WTC11 (cell line): ENCODE data around the gene UBE2G1. TPM values are rescaled to one million over a fixed set of nuclear protein-coding genes. Genes with fewer than 3 reads are reported as not detected.
A peak's percentile ranks its signal among the peaks of the same experiment; 100 is the strongest.

Experiments used
- ATAC-seq: fragments of 200-7000 bp; cut with Tn5 transposase; 2 replicates; pipeline ENCODE4 v1.10.0; 2021; ENCODE audit warnings: mild to moderate bottlenecking, moderate library complexity
- CTCF ChIA-PET: fragments of 300-600 bp; sonication (Branson Sonifier 250); formaldehyde crosslinking; loops from one replicate; lab custom pipeline; 2021; ENCODE audit warnings: antibody characterized with exemption; lab: Charles Lee
- POLR2A ChIA-PET: fragments of 350-600 bp; sonication (Branson Sonifier 250); formaldehyde crosslinking; loops from one replicate; lab custom pipeline; 2021; ENCODE audit warnings: antibody characterized with exemption; lab: Charles Lee
- DNase-seq: peaks from one replicate; pipeline ENCODE4 v3.0.0; 2021; ENCODE audit warnings: low spot score
- H3K27ac Mint-ChIP-seq: 2 replicates; pipeline ENCODE4 v1.8.0; 2021; ENCODE audit warnings: mixed read lengths
- H3K27me3 Mint-ChIP-seq: 2 replicates; pipeline ENCODE4 v1.8.0; 2021; ENCODE audit warnings: low read depth, mild to moderate bottlenecking, moderate library complexity, mixed read lengths
- H3K36me3 Mint-ChIP-seq: 2 replicates; pipeline ENCODE4 v1.8.0; 2021; ENCODE audit warnings: mixed read lengths
- H3K4me1 Mint-ChIP-seq: 2 replicates; pipeline ENCODE4 v1.8.0; 2022; ENCODE audit warnings: mixed read lengths
- H3K4me3 Mint-ChIP-seq: 2 replicates; pipeline ENCODE4 v1.8.0; 2021; ENCODE audit warnings: mild to moderate bottlenecking, moderate library complexity, mixed read lengths
- H3K9me3 Mint-ChIP-seq: 2 replicates; pipeline ENCODE4 v1.8.0; 2021; ENCODE audit warnings: mixed read lengths
- ATF2 ChIP-seq: sonication (generic); formaldehyde crosslinking; IDR thresholded peaks from 2 replicates; pipeline ENCODE4 v1.8.1; 2022; ENCODE audit warnings: low read depth, missing genetic modification reagents, borderline replicate concordance
- CBFB ChIP-seq: sonication (generic); formaldehyde crosslinking; IDR thresholded peaks from 2 replicates; pipeline ENCODE4 v1.8.1; 2022; ENCODE audit warnings: mild to moderate bottlenecking, low read depth, missing genetic modification reagents
- E2F4 ChIP-seq: sonication (generic); formaldehyde crosslinking; IDR thresholded peaks from 2 replicates; pipeline ENCODE4 v1.8.1; 2022; ENCODE audit warnings: low read depth, mild to moderate bottlenecking, moderate library complexity, missing genetic modification reagents, borderline replicate concordance
- EMX1 ChIP-seq: fragments of 250-450 bp; sonication (Bioruptor Pico); IDR thresholded peaks from 2 replicates; pipeline ENCODE4 v1.8.0; 2021; ENCODE audit warnings: mild to moderate bottlenecking
- ESRRA ChIP-seq: sonication (generic); formaldehyde crosslinking; IDR thresholded peaks from 2 replicates; pipeline ENCODE4 v1.8.1; 2022; ENCODE audit warnings: mild to moderate bottlenecking, missing genetic modification reagents, borderline replicate concordance
- ETV6 ChIP-seq: sonication (generic); formaldehyde crosslinking; IDR thresholded peaks from 2 replicates; pipeline ENCODE4 v1.8.1; 2022; ENCODE audit warnings: mild to moderate bottlenecking, missing genetic modification reagents
- FOXK1 ChIP-seq: sonication (generic); formaldehyde crosslinking; IDR thresholded peaks from 2 replicates; pipeline ENCODE4 v1.8.0; 2022; ENCODE audit warnings: mild to moderate bottlenecking, moderate library complexity, missing genetic modification reagents
- IRF2 ChIP-seq: sonication (generic); formaldehyde crosslinking; IDR thresholded peaks from 2 replicates; pipeline ENCODE4 v1.8.0; 2022; ENCODE audit warnings: low read depth, missing genetic modification reagents, borderline replicate concordance
- SP1 ChIP-seq: sonication (generic); formaldehyde crosslinking; conservative IDR thresholded peaks from 2 replicates; pipeline ENCODE4 v1.8.1; 2022; ENCODE audit warnings: missing genetic modification reagents
- TCF7 ChIP-seq: sonication (generic); formaldehyde crosslinking; IDR thresholded peaks from 2 replicates; pipeline ENCODE4 v1.8.0; 2022; ENCODE audit warnings: mild to moderate bottlenecking, low read depth, missing genetic modification reagents, moderate library complexity
- ZBTB21 ChIP-seq: sonication (generic); formaldehyde crosslinking; IDR thresholded peaks from 2 replicates; pipeline ENCODE4 v1.8.1; 2023; ENCODE audit warnings: mild to moderate bottlenecking, missing genetic modification reagents, borderline replicate concordance
- ZBTB43 ChIP-seq: sonication (generic); formaldehyde crosslinking; IDR thresholded peaks from 2 replicates; pipeline ENCODE4 v1.8.1; 2023; ENCODE audit warnings: mild to moderate bottlenecking, missing genetic modification reagents
- ZNF138 ChIP-seq: sonication (generic); formaldehyde crosslinking; conservative IDR thresholded peaks from 2 replicates; pipeline ENCODE4 v1.8.1; 2022; ENCODE audit warnings: mild to moderate bottlenecking, moderate library complexity, missing genetic modification reagents
- ZNF232 ChIP-seq: sonication (generic); formaldehyde crosslinking; IDR thresholded peaks from 2 replicates; pipeline ENCODE4 v1.8.0; 2022; ENCODE audit warnings: mild to moderate bottlenecking, missing genetic modification reagents
- ZNF425 ChIP-seq: fragments of 250-450 bp; sonication (Bioruptor Pico); conservative IDR thresholded peaks from 2 replicates; pipeline ENCODE4 v1.9.0; 2021; ENCODE audit warnings: mild to moderate bottlenecking
- ZNF532 ChIP-seq: fragments of 250-450 bp; sonication (Bioruptor Pico); IDR thresholded peaks from 2 replicates; pipeline ENCODE4 v1.9.0; 2021; ENCODE audit warnings: mild to moderate bottlenecking, borderline replicate concordance
- total RNA-seq: library from RNA; stranded (reverse); gene quantifications from 3 replicates; pipeline ENCODE4 v1.2.3, GENCODE V29; 2021

Gene UBE2G1
- total RNA-seq, 1 experiment from 2014 or later: 177 TPM

- peaks cover 52% of the 10 kb centered on the region for H3K36me3 Mint-ChIP-seq
- no peaks in the 10 kb centered on the region for H3K27me3 Mint-ChIP-seq
- peak overlapping the region; percentile 99 for H3K27ac Mint-ChIP-seq
- ChIA-PET POLR2A (interaction anchor here (0.5 kb wide), 1 partner anchor 34 kb away, joined by 4 read pairs; no protein-coding TSS in a partner anchor), CTCF (interaction anchor here (0.6 to 1.7 kb wide), 5 partner anchors 9 to 500 kb away, joined by 3 to 4 read pairs (median 3); partner anchors contain the start of gene PLD2)
- H3K9me3 Mint-ChIP-seq: peaks cover 20% of the 10 kb centered on the region
- peaks cover 60% of the 10 kb centered on the region for H3K4me1 Mint-ChIP-seq
- DNase-seq (no peak), ATAC-seq (peak; percentile 90)
- H3K4me3 Mint-ChIP-seq: peak overlapping the region; percentile 46
- TF ChIP-seq TCF7 (CRISPR knock-in tag): no peak
- no peak for TF ChIP-seq ATF2 (CRISPR knock-in tag)
- TF ChIP-seq ZNF425 (CRISPR knock-in tag): no peak
- TF ChIP-seq ZBTB43 (CRISPR knock-in tag): no peak
- 0 out of 2 replicates have a peak, but pooled peaks have one; percentile 26 for TF ChIP-seq ZBTB21
- TF ChIP-seq SP1 (CRISPR knock-in tag): no peak
- peak; percentile 40; the same call in 1 of the 2 replicates for TF ChIP-seq ETV6 (CRISPR knock-in tag)
Measured at GRCh38 chr17:4307179-4307930, 59.1 kb downstream of the UBE2G1 start.

GRCh38 chr17:4305224-4305623, 61.3 kb downstream of the UBE2G1 start:
- Mint-ChIP-seq H3K36me3 (peaks cover 49% of the 10 kb centered on the region), H3K27me3 (no peaks in the 10 kb centered on the region), H3K27ac (peak overlapping the region; percentile 99), H3K4me3 (no peak overlapping the region), H3K4me1 (peaks cover 45% of the 10 kb centered on the region), H3K9me3 (peaks cover 5% of the 10 kb centered on the region)
- no peak for ATAC-seq
- POLR2A ChIA-PET: no interaction called here
- TF ChIP-seq E2F4 (CRISPR knock-in tag): no peak
- no peak for TF ChIP-seq ZNF532 (CRISPR knock-in tag)
- TF ChIP-seq ESRRA (CRISPR knock-in tag): no peak
- TF ChIP-seq CBFB: no peak
- TF ChIP-seq ZNF138 (CRISPR knock-in tag): no peak
- TF ChIP-seq IRF2 (CRISPR knock-in tag): no peak
- no peak for TF ChIP-seq FOXK1 (CRISPR knock-in tag)
- TF ChIP-seq EMX1 (CRISPR knock-in tag): no peak
- no peak for TF ChIP-seq ZNF232 (CRISPR knock-in tag)
- CTCF ChIA-PET: interaction anchor here (0.7 to 1.9 kb wide), 13 partner anchors 16 to 975 kb away, joined by 3 to 8 read pairs (median 4); no protein-coding TSS in a partner anchor
- DNase-seq: no peak
